HFFc6 (cell line): ENCODE results near the gene LRRTM2. TPM values are rescaled to one million over a fixed set of nuclear protein-coding genes. Genes with fewer than 3 reads are reported as not detected.

Experiments used
- DNase-seq: peaks from one replicate; pipeline ENCODE4 v3.0.0-alpha.2; 2018
- H3K27ac Mint-ChIP-seq: 2 replicates; pipeline ENCODE4 v1.8.0; 2020; ENCODE audit warnings: mild to moderate bottlenecking, mixed read lengths
- H3K27me3 Mint-ChIP-seq: 2 replicates; pipeline ENCODE4 v1.8.0; 2021; ENCODE audit warnings: mild to moderate bottlenecking, moderate library complexity, mixed read lengths; ENCODE audit not compliant: insufficient read depth
- H3K36me3 Mint-ChIP-seq: 2 replicates; pipeline ENCODE4 v1.8.0; 2021; ENCODE audit warnings: low read depth, mixed read lengths
- H3K4me1 Mint-ChIP-seq: 2 replicates; pipeline ENCODE4 v1.8.0; 2020; ENCODE audit warnings: low read depth, mixed read lengths
- H3K4me3 Mint-ChIP-seq: 2 replicates; pipeline ENCODE4 v1.8.0; 2020; ENCODE audit warnings: mild to moderate bottlenecking, moderate library complexity, mixed read lengths
- H3K9me3 Mint-ChIP-seq: 2 replicates; pipeline ENCODE4 v1.8.0; 2020; ENCODE audit warnings: mild to moderate bottlenecking, mixed read lengths
- total RNA-seq, 6 experiments: library from RNA; stranded (reverse); fragmentation: NEBNext Ultra II Directional; extraction: Animal tissue kit (Norgen Biotek cat#: 25700); gene quantifications; 2 replicates in 1 of 6; 3 replicates in 5 of 6; pipeline ENCODE4 v1.2.3, GENCODE V29; 2021
- TF ChIP-seq, protein P1 (sequence below): fragments of 200-600 bp; sonication (generic); IDR thresholded peaks from 2 replicates; pipeline ENCODE4 v1.5.0; 2021; ENCODE audit warnings: antibody characterized with exemption, mild to moderate bottlenecking

The LRRTM2 gene
- total RNA-seq, 6 experiments from 2014 or later = 0.20 to 1.0 (median 0.25) TPM

DNA sequence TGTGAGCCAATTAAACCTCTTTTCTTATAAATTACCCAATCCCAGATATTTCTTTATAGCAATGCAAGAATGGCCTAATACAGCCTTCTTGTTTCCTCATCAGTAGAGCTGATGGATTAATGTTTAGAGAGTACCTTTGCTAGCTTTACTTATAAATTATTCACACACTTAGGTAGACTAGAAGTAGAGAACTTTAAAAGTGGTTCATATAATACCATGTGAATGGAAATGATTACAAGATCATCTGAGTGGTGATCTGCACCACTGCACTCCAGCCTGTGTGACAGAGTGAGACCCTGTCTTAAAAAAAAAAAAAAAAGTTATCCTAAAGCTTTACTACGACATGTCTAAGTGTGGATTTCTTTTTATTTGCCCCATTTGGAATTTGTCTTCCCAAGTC lies 23.2 kb upstream of the LRRTM2 start:
- Mint-ChIP-seq H3K4me1 (peaks cover 47% of the 10 kb centered on the region), H3K27ac (no peak overlapping the region), H3K36me3 (peaks cover 52% of the 10 kb centered on the region), H3K4me3 (no peak overlapping the region; the same call in 1 of the 2 replicates), H3K27me3 (peaks cover 5% of the 10 kb centered on the region), H3K9me3 (peaks cover 4% of the 10 kb centered on the region; the same call in 1 of the 2 replicates)
- TF ChIP-seq, protein P1, sequence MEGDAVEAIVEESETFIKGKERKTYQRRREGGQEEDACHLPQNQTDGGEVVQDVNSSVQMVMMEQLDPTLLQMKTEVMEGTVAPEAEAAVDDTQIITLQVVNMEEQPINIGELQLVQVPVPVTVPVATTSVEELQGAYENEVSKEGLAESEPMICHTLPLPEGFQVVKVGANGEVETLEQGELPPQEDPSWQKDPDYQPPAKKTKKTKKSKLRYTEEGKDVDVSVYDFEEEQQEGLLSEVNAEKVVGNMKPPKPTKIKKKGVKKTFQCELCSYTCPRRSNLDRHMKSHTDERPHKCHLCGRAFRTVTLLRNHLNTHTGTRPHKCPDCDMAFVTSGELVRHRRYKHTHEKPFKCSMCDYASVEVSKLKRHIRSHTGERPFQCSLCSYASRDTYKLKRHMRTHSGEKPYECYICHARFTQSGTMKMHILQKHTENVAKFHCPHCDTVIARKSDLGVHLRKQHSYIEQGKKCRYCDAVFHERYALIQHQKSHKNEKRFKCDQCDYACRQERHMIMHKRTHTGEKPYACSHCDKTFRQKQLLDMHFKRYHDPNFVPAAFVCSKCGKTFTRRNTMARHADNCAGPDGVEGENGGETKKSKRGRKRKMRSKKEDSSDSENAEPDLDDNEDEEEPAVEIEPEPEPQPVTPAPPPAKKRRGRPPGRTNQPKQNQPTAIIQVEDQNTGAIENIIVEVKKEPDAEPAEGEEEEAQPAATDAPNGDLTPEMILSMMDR = no peak
- DNase-seq = no peak

DNA sequence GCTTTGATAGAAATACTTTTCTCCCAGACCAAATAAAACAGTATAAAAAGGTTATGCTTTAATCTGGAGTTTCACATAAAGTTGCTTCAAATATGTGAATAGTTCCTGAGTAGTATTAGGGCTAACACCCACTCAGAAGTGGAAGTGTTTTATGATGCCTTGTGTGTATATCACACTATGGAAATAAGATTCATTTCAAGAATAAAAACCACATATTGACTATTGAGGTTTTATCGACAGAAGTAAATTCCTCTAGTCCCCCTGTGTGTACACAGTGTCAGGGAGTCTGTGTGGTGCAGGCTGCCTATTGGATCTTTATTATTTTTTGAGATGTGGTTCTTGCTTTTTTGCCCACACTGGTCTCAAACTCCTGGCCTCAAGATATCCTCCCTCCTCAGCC lies 20.8 kb upstream of the LRRTM2 start:
- TF ChIP-seq, protein P1 = no peak
- Mint-ChIP-seq H3K4me3 (no peak overlapping the region), H3K36me3 (peaks cover 44% of the 10 kb centered on the region), H3K9me3 (peaks cover 5% of the 10 kb centered on the region), H3K27ac (no peak overlapping the region), H3K27me3 (peaks cover 3% of the 10 kb centered on the region), H3K4me1 (peaks cover 30% of the 10 kb centered on the region)
- no peak for DNase-seq

- peaks cover 13% of the 10 kb centered on the region for H3K9me3 Mint-ChIP-seq
- peaks cover 8% of the 10 kb centered on the region; the same call in 1 of the 2 replicates for H3K4me1 Mint-ChIP-seq
- peaks cover 53% of the 10 kb centered on the region for H3K36me3 Mint-ChIP-seq
- H3K27me3 Mint-ChIP-seq = peaks cover 1% of the 10 kb centered on the region; the same call in 1 of the 2 replicates
- H3K27ac Mint-ChIP-seq = no peak overlapping the region
- TF ChIP-seq, protein P1 = no peak
- DNase-seq = no peak
- H3K4me3 Mint-ChIP-seq = no peak overlapping the region
Measured at GRCh38 chr5:138890644-138891043, 15.5 kb upstream of the LRRTM2 start.

- DNase-seq = no peak
- H3K4me3 Mint-ChIP-seq = no peak overlapping the region
- TF ChIP-seq, protein P1 = no peak
- H3K27me3 Mint-ChIP-seq = peaks cover 1% of the 10 kb centered on the region; the same call in 1 of the 2 replicates
- no peak overlapping the region for H3K27ac Mint-ChIP-seq
- peaks cover 8% of the 10 kb centered on the region; the same call in 1 of the 2 replicates for H3K4me1 Mint-ChIP-seq
- peaks cover 50% of the 10 kb centered on the region for H3K36me3 Mint-ChIP-seq
- peaks cover 13% of the 10 kb centered on the region for H3K9me3 Mint-ChIP-seq
Measured at GRCh38 chr5:138889994-138890393, 14.9 kb upstream of the LRRTM2 start.

DNA sequence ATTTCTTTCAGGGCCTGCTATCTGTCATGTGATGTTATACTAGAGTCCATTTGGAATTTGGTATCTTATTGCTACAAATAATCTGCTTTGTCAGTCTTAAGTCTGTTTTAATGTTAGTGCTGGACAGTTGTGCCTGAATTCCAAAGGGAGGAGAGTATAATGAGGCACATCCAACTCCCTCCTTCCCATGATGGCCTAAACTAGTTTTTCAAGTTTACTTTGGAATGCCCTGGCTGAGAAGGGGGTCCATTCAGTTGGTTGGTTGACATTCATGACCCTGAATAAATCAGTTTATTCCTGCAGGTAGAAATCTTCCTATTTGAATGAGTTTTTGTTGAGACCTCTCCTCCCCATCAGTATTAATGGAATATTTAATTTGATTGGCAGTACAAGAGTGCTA lies 9.4 kb upstream of the LRRTM2 start:
- no peaks in the 10 kb centered on the region for H3K4me1 Mint-ChIP-seq
- H3K9me3 Mint-ChIP-seq = no peaks in the 10 kb centered on the region
- peaks cover 29% of the 10 kb centered on the region for H3K36me3 Mint-ChIP-seq
- TF ChIP-seq, protein P1 = no peak
- DNase-seq = no peak
- no peak overlapping the region for H3K27ac Mint-ChIP-seq
- H3K27me3 Mint-ChIP-seq = peaks cover 1% of the 10 kb centered on the region; the same call in 1 of the 2 replicates
- no peak overlapping the region for H3K4me3 Mint-ChIP-seq

- peaks cover 1% of the 10 kb centered on the region; the same call in 1 of the 2 replicates for H3K27me3 Mint-ChIP-seq
- H3K27ac Mint-ChIP-seq = no peak overlapping the region
- no peak overlapping the region for H3K4me3 Mint-ChIP-seq
- H3K36me3 Mint-ChIP-seq = peaks cover 24% of the 10 kb centered on the region
- TF ChIP-seq, protein P1 = no peak
- no peaks in the 10 kb centered on the region for H3K4me1 Mint-ChIP-seq
- no peak for DNase-seq
- H3K9me3 Mint-ChIP-seq = no peaks in the 10 kb centered on the region
Measured at GRCh38 chr5:138884094-138884493, 9.0 kb upstream of the LRRTM2 start.
